Stimulated activated CD4-positive, alpha-beta T cell treated with anti-CD3 and anti-CD28 coated beads, Interleukin-4, amount 100 ng/mL, for 1 hour (primary cell): ENCODE measurements around the gene MOGAT1.
"Not testable (repeated sequence)": the region's sequence is repeated elsewhere in the genome, so short reads cannot be mapped to it uniquely, and the experiment has no call there.

Source experiments
- DNase-seq: peaks from one replicate; pipeline ENCODE4 v3.0.0-alpha.2; 2020

Gene MOGAT1

GRCh38 chr2:222672068-222672401, 577 bp downstream of the MOGAT1 start:
- no peak for DNase-seq

GRCh38 chr2:222673273-222673672, 1.8 kb downstream of the MOGAT1 start:
- no peak for DNase-seq

- no peak for DNase-seq
These were observed 2.4 kb downstream of the MOGAT1 start for GRCh38 chr2:222673883-222674282.

GRCh38 chr2:222677981-222678380, 6.5 kb downstream of the MOGAT1 start:
- no peak for DNase-seq

- DNase-seq = no peak
These were observed 12.3 kb downstream of the MOGAT1 start for GRCh38 chr2:222683805-222684204.

GRCh38 chr2:222686086-222686750, 14.8 kb downstream of the MOGAT1 start:
- DNase-seq = no peak

- DNase-seq = no peak
These were observed 17.5 kb downstream of the MOGAT1 start for GRCh38 chr2:222688917-222689316.

GRCh38 chr2:222689322-222689721, 17.9 kb downstream of the MOGAT1 start:
- DNase-seq = no peak

GRCh38 chr2:222690564-222691200, 19.2 kb downstream of the MOGAT1 start:
- peak; percentile 71 for DNase-seq

- not testable (repeated sequence) for DNase-seq
These were observed 22.0 kb downstream of the MOGAT1 start for GRCh38 chr2:222693413-222693812.

GRCh38 chr2:222693837-222694236, 22.4 kb downstream of the MOGAT1 start:
- DNase-seq = no peak

- DNase-seq = no peak
These were observed 26.8 kb downstream of the MOGAT1 start for GRCh38 chr2:222698276-222698675.

GRCh38 chr2:222701233-222701632, 29.8 kb downstream of the MOGAT1 start:
- DNase-seq = no peak

- no peak for DNase-seq
These were observed 30.3 kb downstream of the MOGAT1 start for GRCh38 chr2:222701721-222702131.

- no peak for DNase-seq
These were observed 31.6 kb downstream of the MOGAT1 start for GRCh38 chr2:222703091-222703490.

GRCh38 chr2:222703886-222704285, 32.4 kb downstream of the MOGAT1 start:
- DNase-seq = no peak

- no peak for DNase-seq
These were observed 35.2 kb downstream of the MOGAT1 start for GRCh38 chr2:222706616-222707015.

GRCh38 chr2:222707102-222707688, 35.7 kb downstream of the MOGAT1 start:
- no peak for DNase-seq

- DNase-seq = no peak
These were observed 36.3 kb downstream of the MOGAT1 start for GRCh38 chr2:222707689-222708273.

GRCh38 chr2:222708274-222708710, 36.8 kb downstream of the MOGAT1 start:
- peak; percentile 82 for DNase-seq

GRCh38 chr2:222709191-222709891, 37.9 kb downstream of the MOGAT1 start:
- no peak for DNase-seq

GRCh38 chr2:222710736-222711135, 39.3 kb downstream of the MOGAT1 start:
- no peak for DNase-seq

- DNase-seq = no peak
These were observed 40.0 kb downstream of the MOGAT1 start for GRCh38 chr2:222711315-222711940.
